Osteoblast (primary cell): ENCODE data around the gene RO60. TPM values are rescaled to one million over a fixed set of nuclear protein-coding genes. Genes with fewer than 3 reads are reported as not detected.

Experiments
- DNase-seq: peaks from one replicate; pipeline ENCODE4 v3.0.0; 2011; ENCODE audit warnings: low spot score, mixed read lengths; ENCODE audit not compliant: insufficient read length; ENCODE audit errors: missing footprints
- H2AFZ ChIP-seq: 2 replicates; pipeline ENCODE4 v1.6.0; 2011; ENCODE audit warnings: mild to moderate bottlenecking, low read length
- H3K27ac ChIP-seq: 2 replicates; pipeline ENCODE4 v1.5.1; 2011; ENCODE audit warnings: mild to moderate bottlenecking, low read depth, low read length, moderate library complexity
- H3K27me3 ChIP-seq: 2 replicates; pipeline ENCODE4 v1.6.0; 2012; ENCODE audit warnings: mild to moderate bottlenecking, control low read depth, inconsistent platforms, low read length, moderate library complexity; ENCODE audit not compliant: insufficient read depth
- H3K36me3 ChIP-seq: 2 replicates; pipeline ENCODE4 v1.5.1; 2011; ENCODE audit warnings: mild to moderate bottlenecking, low read length, control low read depth, moderate library complexity; ENCODE audit not compliant: insufficient read depth
- H3K4me1 ChIP-seq: 2 replicates; pipeline ENCODE4 v1.5.1; 2011; ENCODE audit warnings: mild to moderate bottlenecking, low read length, control low read depth, moderate library complexity; ENCODE audit not compliant: insufficient read depth
- H3K4me2 ChIP-seq: 2 replicates; pipeline ENCODE4 v1.6.0; 2011; ENCODE audit warnings: mild to moderate bottlenecking, low read length; ENCODE audit not compliant: insufficient read depth
- H3K4me3 ChIP-seq: fragments of 200-600 bp; sonication (generic); 3 replicates; pipeline ENCODE4 v1.5.1; 2012; ENCODE audit warnings: mild to moderate bottlenecking, low read length, inconsistent platforms; ENCODE audit not compliant: insufficient read depth
- H3K79me2 ChIP-seq: 2 replicates; pipeline ENCODE4 v1.6.0; 2012; ENCODE audit warnings: mild to moderate bottlenecking, low read length, control low read depth, inconsistent platforms; ENCODE audit not compliant: insufficient read depth
- H3K9me3 ChIP-seq: 2 replicates; pipeline ENCODE4 v1.5.1; 2011; ENCODE audit warnings: low read depth, low read length, control low read depth
- H4K20me1 ChIP-seq: 2 replicates; pipeline ENCODE4 v1.6.0; 2012; ENCODE audit warnings: mild to moderate bottlenecking, low read length, control low read depth; ENCODE audit not compliant: insufficient read depth
- total RNA-seq: library from RNA; depleted of rRNA; stranded (reverse); fragments of >200 nt; gene quantifications from 2 replicates; pipeline ENCODE4 v1.2.3, GENCODE V29; 2012
- TF ChIP-seq, protein P1 (sequence below): IDR thresholded peaks from 2 replicates; pipeline ENCODE4 v1.5.1; 2011; ENCODE audit warnings: mild to moderate bottlenecking, low read depth, low read length, moderate library complexity; ENCODE audit errors: extremely low read depth

The RO60 gene
- total RNA-seq, 1 donor = 138 TPM

DNA sequence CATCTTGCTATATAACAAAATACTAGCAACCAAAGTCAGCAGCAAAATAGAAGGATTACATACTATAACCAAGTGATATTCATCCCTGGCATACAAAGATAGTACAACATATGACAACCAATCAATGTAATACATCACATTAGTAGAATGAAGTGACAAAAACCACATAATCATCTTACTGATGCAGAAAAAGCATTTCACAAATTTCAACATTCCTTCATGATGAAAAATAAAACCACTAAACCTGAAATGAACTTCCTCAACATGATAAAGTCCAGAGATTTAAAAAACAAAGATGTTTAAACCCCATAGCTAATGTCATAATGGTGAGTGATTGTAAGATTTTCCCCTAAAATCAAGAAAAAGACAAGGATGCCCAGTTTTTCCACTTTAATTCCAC is 18.6 kb downstream of the RO60 start:
- Histone ChIP-seq H3K79me2 (peaks cover 17% of the 10 kb centered on the region), H2AFZ (no peak overlapping the region), H4K20me1 (no peaks in the 10 kb centered on the region), H3K4me3 (no peak overlapping the region), H3K4me1 (no peaks in the 10 kb centered on the region), H3K36me3 (peaks cover 44% of the 10 kb centered on the region), H3K27ac (peak overlapping the region; percentile 55), H3K9me3 (no peaks in the 10 kb centered on the region), H3K27me3 (no peaks in the 10 kb centered on the region), H3K4me2 (no peak overlapping the region)
- DNase-seq = no peak
- TF ChIP-seq, protein P1, sequence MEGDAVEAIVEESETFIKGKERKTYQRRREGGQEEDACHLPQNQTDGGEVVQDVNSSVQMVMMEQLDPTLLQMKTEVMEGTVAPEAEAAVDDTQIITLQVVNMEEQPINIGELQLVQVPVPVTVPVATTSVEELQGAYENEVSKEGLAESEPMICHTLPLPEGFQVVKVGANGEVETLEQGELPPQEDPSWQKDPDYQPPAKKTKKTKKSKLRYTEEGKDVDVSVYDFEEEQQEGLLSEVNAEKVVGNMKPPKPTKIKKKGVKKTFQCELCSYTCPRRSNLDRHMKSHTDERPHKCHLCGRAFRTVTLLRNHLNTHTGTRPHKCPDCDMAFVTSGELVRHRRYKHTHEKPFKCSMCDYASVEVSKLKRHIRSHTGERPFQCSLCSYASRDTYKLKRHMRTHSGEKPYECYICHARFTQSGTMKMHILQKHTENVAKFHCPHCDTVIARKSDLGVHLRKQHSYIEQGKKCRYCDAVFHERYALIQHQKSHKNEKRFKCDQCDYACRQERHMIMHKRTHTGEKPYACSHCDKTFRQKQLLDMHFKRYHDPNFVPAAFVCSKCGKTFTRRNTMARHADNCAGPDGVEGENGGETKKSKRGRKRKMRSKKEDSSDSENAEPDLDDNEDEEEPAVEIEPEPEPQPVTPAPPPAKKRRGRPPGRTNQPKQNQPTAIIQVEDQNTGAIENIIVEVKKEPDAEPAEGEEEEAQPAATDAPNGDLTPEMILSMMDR = no peak

DNA sequence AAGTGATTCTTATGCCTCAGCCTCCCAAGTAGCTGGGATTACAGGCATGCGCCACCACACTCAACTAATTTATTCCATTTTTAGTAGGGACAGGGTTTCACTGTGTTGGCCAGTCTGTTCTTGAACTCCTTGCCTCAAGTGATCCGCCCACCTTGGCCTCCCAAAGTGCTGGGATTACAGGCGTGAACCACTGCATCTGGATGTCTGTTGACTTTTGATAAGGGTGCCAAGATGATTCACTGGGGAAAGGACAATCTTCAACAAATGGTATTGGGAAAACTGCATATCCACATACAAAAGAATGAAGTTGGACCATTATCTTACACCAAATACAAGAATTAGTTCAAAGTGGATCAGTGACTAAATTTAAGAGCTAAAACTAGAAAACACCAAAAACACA is 19.8 kb downstream of the RO60 start:
- no peaks in the 10 kb centered on the region for H3K27me3 ChIP-seq
- peaks cover 56% of the 10 kb centered on the region for H3K36me3 ChIP-seq
- H3K9me3 ChIP-seq = no peaks in the 10 kb centered on the region
- H4K20me1 ChIP-seq = no peaks in the 10 kb centered on the region
- no peak for DNase-seq
- no peak overlapping the region for H3K27ac ChIP-seq
- no peak overlapping the region for H2AFZ ChIP-seq
- no peak overlapping the region for H3K4me3 ChIP-seq
- TF ChIP-seq, protein P1 = no peak
- H3K4me2 ChIP-seq = no peak overlapping the region
- H3K4me1 ChIP-seq = no peaks in the 10 kb centered on the region
- peaks cover 12% of the 10 kb centered on the region for H3K79me2 ChIP-seq

DNA sequence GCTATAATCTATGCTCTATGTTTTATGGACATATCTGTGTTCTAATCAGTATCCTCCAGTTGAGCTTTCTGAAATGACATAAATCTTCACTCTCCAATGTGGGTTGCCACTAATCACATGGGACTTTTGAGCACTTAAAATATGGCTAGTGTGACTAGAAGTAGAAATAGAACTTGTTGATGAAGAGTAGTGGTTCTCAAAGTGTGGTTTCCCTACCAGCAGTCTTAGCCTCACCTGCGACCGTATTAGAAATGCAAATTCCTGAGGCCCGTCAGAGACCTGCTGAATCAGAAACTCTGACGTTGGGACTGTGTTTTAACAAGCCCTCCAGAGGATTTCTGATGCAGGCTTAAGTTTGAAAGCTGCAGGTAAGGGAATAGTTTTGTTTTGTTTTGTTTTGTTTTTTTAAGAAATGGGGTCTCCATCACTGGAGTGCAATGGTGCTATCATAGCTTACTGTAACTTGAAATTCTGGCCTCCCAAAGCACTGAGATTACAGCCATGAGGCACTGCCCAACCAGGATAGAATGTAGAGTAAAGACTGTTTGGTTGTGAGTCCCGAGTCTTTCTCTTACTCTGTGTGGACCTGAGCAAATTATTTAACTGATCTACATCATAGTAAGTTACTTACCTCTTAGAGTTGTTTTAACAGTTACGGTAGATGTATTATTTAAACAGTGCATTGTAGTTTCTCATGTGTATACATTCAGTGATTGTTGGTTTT is 24.1 kb downstream of the RO60 start:
- no peaks in the 10 kb centered on the region for H4K20me1 ChIP-seq
- TF ChIP-seq, protein P1 = no peak

DNA sequence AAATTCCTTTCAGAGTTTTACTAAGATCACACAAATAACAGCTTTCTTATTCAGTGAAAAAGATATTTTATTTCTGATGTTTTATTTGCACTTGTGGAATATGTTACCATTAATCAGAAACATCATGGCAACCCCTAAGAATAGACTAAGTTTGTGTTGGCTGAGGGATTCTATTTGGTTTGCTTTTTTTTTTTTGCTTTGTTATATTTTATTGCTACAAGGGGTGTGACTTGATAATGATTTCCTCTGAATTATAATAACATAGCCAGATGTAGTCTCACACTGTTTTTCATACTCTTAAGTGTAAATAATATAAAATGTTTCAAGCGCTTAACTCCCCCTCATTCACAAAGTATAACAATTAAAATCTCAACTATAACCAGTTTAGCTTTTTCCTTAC is 25.9 kb downstream of the RO60 start:
- TF ChIP-seq, protein P1 = no peak
- no peak overlapping the region for H3K4me3 ChIP-seq
- H4K20me1 ChIP-seq = no peaks in the 10 kb centered on the region
- no peak for DNase-seq
- H3K36me3 ChIP-seq = peaks cover 49% of the 10 kb centered on the region
- H3K79me2 ChIP-seq = no peaks in the 10 kb centered on the region
- H3K27ac ChIP-seq = no peak overlapping the region
- no peaks in the 10 kb centered on the region for H3K9me3 ChIP-seq
- no peaks in the 10 kb centered on the region for H3K27me3 ChIP-seq
- H2AFZ ChIP-seq = no peak overlapping the region
- H3K4me1 ChIP-seq = no peaks in the 10 kb centered on the region
- no peak overlapping the region for H3K4me2 ChIP-seq

More for the DNA sequence above, 24.1 kb downstream of the RO60 start:
- peaks cover 63% of the 10 kb centered on the region for H3K36me3 ChIP-seq
- no peaks in the 10 kb centered on the region for H3K9me3 ChIP-seq
- H3K79me2 ChIP-seq = no peaks in the 10 kb centered on the region
- no peak overlapping the region for H3K4me2 ChIP-seq
- DNase-seq = no peak
- no peak overlapping the region for H3K27ac ChIP-seq
- H3K4me3 ChIP-seq = no peak overlapping the region
- H3K27me3 ChIP-seq = no peaks in the 10 kb centered on the region
- H2AFZ ChIP-seq = no peak overlapping the region
- no peaks in the 10 kb centered on the region for H3K4me1 ChIP-seq
